K562 (cell line): ENCODE data around the gene CNPPD1. TPM values are rescaled to one million over a fixed set of nuclear protein-coding genes. Genes with fewer than 3 reads are reported as not detected.

Experiments
- AFF4 ChIP-seq: sonication (generic); formaldehyde crosslinking; IDR thresholded peaks from 2 replicates; pipeline ENCODE4 v1.8.0; 2023; ENCODE audit warnings: mild to moderate bottlenecking, missing genetic modification reagents
- ERF ChIP-seq: fragments of 450-650 bp; formaldehyde crosslinking; IDR thresholded peaks from 2 replicates; pipeline ENCODE4 v1.4.0; 2020; ENCODE audit warnings: mild to moderate bottlenecking, mixed read lengths
- KLF13 ChIP-seq: fragments of 450-650 bp; IDR thresholded peaks from 2 replicates; pipeline ENCODE4 v1.6.1; 2016; ENCODE audit warnings: missing genetic modification characterization, low read depth, mild to moderate bottlenecking, missing compliant biosample characterization, moderate library complexity, borderline replicate concordance
- NCOA6 ChIP-seq: fragments of 450-650 bp; IDR thresholded peaks from 2 replicates; pipeline ENCODE4 v1.6.1; 2017; ENCODE audit warnings: mild to moderate bottlenecking
- SLC30A9 ChIP-seq: fragments of 250-450 bp; sonication (Bioruptor Pico); IDR thresholded peaks from 2 replicates; pipeline ENCODE4 v1.8.0; 2022; ENCODE audit warnings: mild to moderate bottlenecking, moderate library complexity
- TFAP4 ChIP-seq: sonication (generic); formaldehyde crosslinking; IDR thresholded peaks from 2 replicates; pipeline ENCODE4 v1.8.0; 2022; ENCODE audit warnings: missing genetic modification reagents, mild to moderate bottlenecking, moderate library complexity, borderline replicate concordance
- ZNF175 ChIP-seq: fragments of 200-800 bp; sonication (Bioruptor generic); IDR thresholded peaks from 2 replicates; pipeline ENCODE4 v1.6.1; 2016; ENCODE audit warnings: low read depth, mild to moderate bottlenecking, missing genetic modification characterization, missing compliant biosample characterization
- polyA plus RNA-seq, 8 experiments: library from polyadenylated mRNA; depleted of rRNA in 4 of 8; stranded (reverse) in 5 of 8; unstranded in 3 of 8; fragments of >200 nt; fragmentation: Nextera tagmentation in 2 of 8; fragmentation: Illumina TruSeq in 1 of 8; extraction: Ambion mirVana in 2 of 8; extraction: Trizol in 1 of 8; gene quantifications; 2 replicates each; pipeline versions ENCODE4 v1.2.1 to v1.2.3, GENCODE V29; 2011 to 2014; ENCODE audit warnings: inconsistent platforms in 1 of 8, missing spikeins in 1 of 8
- total RNA-seq, 7 experiments: library from RNA; depleted of rRNA in 6 of 7; stranded (reverse); fragments of >200 nt in 6 of 7; fragmentation: Illumina TruSeq in 2 of 7; extraction: Trizol in 2 of 7; gene quantifications; 2 replicates each; pipeline versions ENCODE4 v1.2.1 to v1.2.3, GENCODE V29; 2011 to 2021; ENCODE audit warnings: low replicate concordance in 1 of 7
- TF ChIP-seq, protein P1 (sequence below), 3 experiments: IDR thresholded peaks in 2 of 3; conservative IDR thresholded peaks in 1 of 3; 2 replicates each; pipeline ENCODE4 v1.5.1; 2011 to 2012; ENCODE audit warnings: low read length in 3 of 3, mild to moderate bottlenecking in 3 of 3, control low read depth in 2 of 3, improper control_type of control experiment in 1 of 3, inconsistent platforms in 1 of 3, low read depth in 1 of 3, mixed read lengths in 1 of 3, moderate library complexity in 1 of 3; ENCODE audit not compliant: insufficient read depth in 2 of 3
- TF ChIP-seq, protein P2 (sequence below): fragments of 450-650 bp; IDR thresholded peaks from 2 replicates; pipeline ENCODE4 v1.6.1; 2018; ENCODE audit not compliant: partially characterized antibody

Gene CNPPD1
- total and polyA plus RNA-seq, 9 of the 15 experiments (the other 6 are each of a cell fraction or from before 2014, with no cell fraction given), result 9.9 to 53.5 (median 27.0) TPM

DNA sequence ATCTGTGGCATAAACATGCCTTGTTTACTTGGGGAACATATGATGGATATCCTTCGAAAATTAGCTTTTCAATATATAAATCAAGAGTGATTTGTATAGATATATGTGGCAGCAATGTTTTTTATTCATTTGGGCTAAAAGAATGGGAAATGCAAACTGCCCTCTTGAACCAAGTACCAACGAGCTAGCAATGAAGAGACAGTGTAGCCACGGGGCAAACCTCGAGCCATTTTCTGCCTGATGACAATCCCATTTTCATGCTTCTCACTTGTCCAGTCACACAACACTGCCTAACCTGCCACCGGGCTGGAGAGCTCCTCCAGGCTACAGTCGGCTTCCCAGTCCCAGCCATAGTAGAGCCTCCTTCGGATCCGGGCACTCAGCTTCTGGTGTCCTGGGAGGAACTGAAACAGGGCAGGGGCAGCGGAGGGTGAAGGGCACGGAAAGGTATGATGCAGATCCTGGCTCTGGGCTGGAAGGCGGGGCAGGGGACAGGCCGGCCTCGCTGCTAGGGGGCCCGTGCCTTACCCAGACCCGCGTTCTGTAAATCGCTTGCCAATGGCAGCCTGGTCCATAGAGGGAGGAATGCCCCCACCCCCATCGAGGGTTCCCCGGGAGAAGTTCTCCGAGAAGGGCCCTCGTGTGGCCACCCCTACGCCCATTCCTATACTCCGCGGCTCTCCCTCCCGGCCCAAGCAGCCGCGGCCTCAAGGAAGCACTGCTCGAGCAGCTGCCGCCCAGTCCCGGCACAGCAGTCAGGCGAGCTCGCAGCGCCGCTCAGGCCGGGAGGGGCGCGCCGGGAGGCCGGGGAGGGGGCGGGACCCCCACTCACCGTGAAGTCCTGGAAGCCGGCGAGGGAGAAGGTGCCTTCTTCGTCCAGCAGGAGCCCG lies 552 bp downstream of the CNPPD1 start (continued):
- TF ChIP-seq TFAP4 (CRISPR knock-in tag) (peak; percentile 3; the same call in 1 of the 2 replicates), KLF13 (tag) (0 out of 2 replicates have a peak, but pooled peaks have one; percentile 9), SLC30A9 (CRISPR knock-in tag) (no peak), ZNF175 (no peak), NCOA6 (no peak), ERF (no peak), AFF4 (CRISPR knock-in tag) (0 out of 2 replicates have a peak, but pooled peaks have one; percentile 5)
- TF ChIP-seq, protein P1, sequence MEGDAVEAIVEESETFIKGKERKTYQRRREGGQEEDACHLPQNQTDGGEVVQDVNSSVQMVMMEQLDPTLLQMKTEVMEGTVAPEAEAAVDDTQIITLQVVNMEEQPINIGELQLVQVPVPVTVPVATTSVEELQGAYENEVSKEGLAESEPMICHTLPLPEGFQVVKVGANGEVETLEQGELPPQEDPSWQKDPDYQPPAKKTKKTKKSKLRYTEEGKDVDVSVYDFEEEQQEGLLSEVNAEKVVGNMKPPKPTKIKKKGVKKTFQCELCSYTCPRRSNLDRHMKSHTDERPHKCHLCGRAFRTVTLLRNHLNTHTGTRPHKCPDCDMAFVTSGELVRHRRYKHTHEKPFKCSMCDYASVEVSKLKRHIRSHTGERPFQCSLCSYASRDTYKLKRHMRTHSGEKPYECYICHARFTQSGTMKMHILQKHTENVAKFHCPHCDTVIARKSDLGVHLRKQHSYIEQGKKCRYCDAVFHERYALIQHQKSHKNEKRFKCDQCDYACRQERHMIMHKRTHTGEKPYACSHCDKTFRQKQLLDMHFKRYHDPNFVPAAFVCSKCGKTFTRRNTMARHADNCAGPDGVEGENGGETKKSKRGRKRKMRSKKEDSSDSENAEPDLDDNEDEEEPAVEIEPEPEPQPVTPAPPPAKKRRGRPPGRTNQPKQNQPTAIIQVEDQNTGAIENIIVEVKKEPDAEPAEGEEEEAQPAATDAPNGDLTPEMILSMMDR (IDR thresholded peaks at IDR 0.05 in 2 of 3, conservative IDR thresholded peaks at IDR 0.05 in 1 of 3; ENCODE audit: insufficient read depth in 2 of 3, low read depth in 1 of 3, low read length in 3 of 3), result peak in 2 of 3 experiments; percentile 2 to 6; a peak in 1 of 6 replicates
- TF ChIP-seq, protein P2, sequence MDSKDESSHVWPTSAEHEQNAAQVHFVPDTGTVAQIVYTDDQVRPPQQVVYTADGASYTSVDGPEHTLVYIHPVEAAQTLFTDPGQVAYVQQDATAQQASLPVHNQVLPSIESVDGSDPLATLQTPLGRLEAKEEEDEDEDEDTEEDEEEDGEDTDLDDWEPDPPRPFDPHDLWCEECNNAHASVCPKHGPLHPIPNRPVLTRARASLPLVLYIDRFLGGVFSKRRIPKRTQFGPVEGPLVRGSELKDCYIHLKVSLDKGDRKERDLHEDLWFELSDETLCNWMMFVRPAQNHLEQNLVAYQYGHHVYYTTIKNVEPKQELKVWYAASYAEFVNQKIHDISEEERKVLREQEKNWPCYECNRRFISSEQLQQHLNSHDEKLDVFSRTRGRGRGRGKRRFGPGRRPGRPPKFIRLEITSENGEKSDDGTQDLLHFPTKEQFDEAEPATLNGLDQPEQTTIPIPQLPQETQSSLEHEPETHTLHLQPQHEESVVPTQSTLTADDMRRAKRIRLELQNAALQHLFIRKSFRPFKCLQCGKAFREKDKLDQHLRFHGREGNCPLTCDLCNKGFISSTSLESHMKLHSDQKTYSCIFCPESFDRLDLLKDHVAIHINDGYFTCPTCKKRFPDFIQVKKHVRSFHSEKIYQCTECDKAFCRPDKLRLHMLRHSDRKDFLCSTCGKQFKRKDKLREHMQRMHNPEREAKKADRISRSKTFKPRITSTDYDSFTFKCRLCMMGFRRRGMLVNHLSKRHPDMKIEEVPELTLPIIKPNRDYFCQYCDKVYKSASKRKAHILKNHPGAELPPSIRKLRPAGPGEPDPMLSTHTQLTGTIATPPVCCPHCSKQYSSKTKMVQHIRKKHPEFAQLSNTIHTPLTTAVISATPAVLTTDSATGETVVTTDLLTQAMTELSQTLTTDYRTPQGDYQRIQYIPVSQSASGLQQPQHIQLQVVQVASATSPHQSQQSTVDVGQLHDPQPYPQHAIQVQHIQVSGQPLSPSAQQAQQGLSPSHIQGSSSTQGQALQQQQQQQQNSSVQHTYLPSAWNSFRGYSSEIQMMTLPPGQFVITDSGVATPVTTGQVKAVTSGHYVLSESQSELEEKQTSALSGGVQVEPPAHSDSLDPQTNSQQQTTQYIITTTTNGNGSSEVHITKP, result peak; percentile 4
